Smooth muscle cell (in vitro differentiated cells): Measurements from ENCODE around the gene FOXC2. TPM values are rescaled to one million over a fixed set of nuclear protein-coding genes. Genes with fewer than 3 reads are reported as not detected.
A peak's percentile ranks its signal among the peaks of the same experiment; 100 is the strongest.

ENCODE experiments used
- DNase-seq: peaks from one replicate; lab custom pipeline; 2025; ENCODE audit not compliant: unreplicated experiment; lab: John Stamatoyannopoulos, UW
- H2AFZ ChIP-seq: fragments of 200-600 bp; sonication (generic); 2 replicates; pipeline ENCODE4 v1.6.0; 2016; ENCODE audit warnings: antibody characterized with exemption, low read depth, mild to moderate bottlenecking
- H3F3A ChIP-seq: fragments of 200-600 bp; sonication (generic); 2 replicates; pipeline ENCODE4 v1.6.0; 2017; ENCODE audit warnings: antibody characterized with exemption, low read depth
- H3K27ac ChIP-seq: fragments of 200-600 bp; sonication (generic); 2 replicates; pipeline ENCODE4 v1.5.1; 2016; ENCODE audit warnings: low read depth, mild to moderate bottlenecking
- H3K27me3 ChIP-seq: fragments of 200-600 bp; sonication (generic); 2 replicates; pipeline ENCODE4 v1.6.1; 2016; ENCODE audit warnings: low read depth, mild to moderate bottlenecking
- H3K36me3 ChIP-seq: fragments of 200-600 bp; sonication (generic); 2 replicates; pipeline ENCODE4 v1.5.1; 2016; ENCODE audit warnings: low read depth
- H3K4me1 ChIP-seq: fragments of 200-600 bp; sonication (generic); 2 replicates; pipeline ENCODE4 v1.5.1; 2016; ENCODE audit warnings: low read depth
- H3K4me2 ChIP-seq: fragments of 200-600 bp; sonication (generic); 2 replicates; pipeline ENCODE4 v1.6.0; 2016; ENCODE audit warnings: mild to moderate bottlenecking
- H3K4me3 ChIP-seq: fragments of 200-600 bp; sonication (generic); 2 replicates; pipeline ENCODE4 v1.5.1; 2016; ENCODE audit warnings: mild to moderate bottlenecking
- H3K79me2 ChIP-seq: fragments of 200-600 bp; sonication (generic); 2 replicates; pipeline ENCODE4 v1.6.0; 2016; ENCODE audit warnings: low read depth, mild to moderate bottlenecking
- H3K9ac ChIP-seq: fragments of 200-600 bp; sonication (generic); 2 replicates; pipeline ENCODE4 v1.6.0; 2016; ENCODE audit warnings: low read depth
- H3K9me3 ChIP-seq: fragments of 200-600 bp; sonication (generic); replicated peaks from 2 replicates; pipeline ENCODE4 v1.5.1; 2016; ENCODE audit warnings: low read depth
- H4K20me1 ChIP-seq: fragments of 200-600 bp; sonication (generic); 2 replicates; pipeline ENCODE4 v1.6.0; 2016; ENCODE audit warnings: low read depth
- WGBS: methylation state at CpG from one replicate; pipeline ENCODE4 v1.1.7; 2016; ENCODE audit warnings: low lambda C conversion rate; 5-methylcytosine and 5-hydroxymethylcytosine counted together
- polyA plus RNA-seq: library from polyadenylated mRNA; unstranded; fragments of >200 nt; fragmentation: Nextera tagmentation; extraction: Ambion mirVana; gene quantifications from 2 replicates; pipeline ENCODE4 v1.2.1, GENCODE V29; 2016
- total RNA-seq: library from RNA; depleted of rRNA; stranded (reverse); fragments of >200 nt; gene quantifications from 2 replicates; pipeline ENCODE4 v1.2.3, GENCODE V29; 2014
- TF ChIP-seq, protein P1 (sequence below): fragments of 200-600 bp; sonication (generic); IDR thresholded peaks from 2 replicates; pipeline ENCODE4 v1.5.1; 2017; ENCODE audit warnings: borderline replicate concordance, mild to moderate bottlenecking, antibody characterized with exemption; ENCODE audit not compliant: insufficient read depth, poor library complexity, severe bottlenecking

Gene FOXC2
- total and polyA plus RNA-seq, 2 experiments from 2014 or later, result 2.7 to 18.0 TPM

DNA sequence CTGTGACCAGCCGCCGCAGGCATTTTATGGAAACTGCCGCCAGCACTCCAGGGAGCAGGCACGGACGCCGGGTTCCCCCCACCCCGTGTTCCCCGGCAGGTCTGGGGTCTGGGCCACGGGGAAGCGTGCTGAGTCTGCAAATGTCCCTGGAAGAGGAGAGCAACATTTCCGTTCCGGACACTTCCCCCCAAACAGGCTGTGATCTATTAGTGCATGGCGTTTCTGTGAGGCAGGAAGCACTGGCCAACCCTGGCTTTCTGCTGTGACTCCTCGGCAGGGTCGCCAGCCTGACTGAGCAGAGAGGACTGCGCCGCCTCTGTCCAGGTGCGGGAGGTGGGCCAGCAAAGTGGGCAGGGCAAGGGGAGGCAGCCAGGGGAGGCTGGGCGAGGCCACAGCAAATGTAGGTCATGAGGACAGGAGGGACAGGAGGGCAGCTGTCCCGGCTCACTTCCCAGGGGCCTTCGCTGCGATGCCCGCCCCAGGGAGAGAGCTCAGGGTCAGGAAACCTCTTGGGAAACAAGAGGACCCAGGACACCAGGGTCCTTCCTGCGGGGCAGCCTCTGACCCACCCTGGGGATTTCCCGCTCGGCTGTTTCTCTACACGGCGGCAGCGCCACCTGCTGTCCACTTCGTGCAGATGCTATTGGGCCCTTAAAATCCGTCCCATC is 46.8 kb upstream of the FOXC2 start:
- Histone ChIP-seq H2AFZ (no peak overlapping the region), H3K4me3 (peak overlapping the region; percentile 18), H4K20me1 (peaks cover 9% of the 10 kb centered on the region), H3K36me3 (no peaks in the 10 kb centered on the region), H3K79me2 (peaks cover 16% of the 10 kb centered on the region), H3K4me1 (peaks cover 5% of the 10 kb centered on the region), H3K27me3 (peaks cover 16% of the 10 kb centered on the region), H3K27ac (no peak overlapping the region), H3F3A (peaks cover 6% of the 10 kb centered on the region), H3K9me3 (no peaks in the 10 kb centered on the region), H3K9ac (no peak overlapping the region), H3K4me2 (peak overlapping the region; percentile 72)
- WGBS, result 33% methylated on average over 31 of the region's 31 CpGs
- DNase-seq, result peak; percentile 25
- TF ChIP-seq, protein P1, sequence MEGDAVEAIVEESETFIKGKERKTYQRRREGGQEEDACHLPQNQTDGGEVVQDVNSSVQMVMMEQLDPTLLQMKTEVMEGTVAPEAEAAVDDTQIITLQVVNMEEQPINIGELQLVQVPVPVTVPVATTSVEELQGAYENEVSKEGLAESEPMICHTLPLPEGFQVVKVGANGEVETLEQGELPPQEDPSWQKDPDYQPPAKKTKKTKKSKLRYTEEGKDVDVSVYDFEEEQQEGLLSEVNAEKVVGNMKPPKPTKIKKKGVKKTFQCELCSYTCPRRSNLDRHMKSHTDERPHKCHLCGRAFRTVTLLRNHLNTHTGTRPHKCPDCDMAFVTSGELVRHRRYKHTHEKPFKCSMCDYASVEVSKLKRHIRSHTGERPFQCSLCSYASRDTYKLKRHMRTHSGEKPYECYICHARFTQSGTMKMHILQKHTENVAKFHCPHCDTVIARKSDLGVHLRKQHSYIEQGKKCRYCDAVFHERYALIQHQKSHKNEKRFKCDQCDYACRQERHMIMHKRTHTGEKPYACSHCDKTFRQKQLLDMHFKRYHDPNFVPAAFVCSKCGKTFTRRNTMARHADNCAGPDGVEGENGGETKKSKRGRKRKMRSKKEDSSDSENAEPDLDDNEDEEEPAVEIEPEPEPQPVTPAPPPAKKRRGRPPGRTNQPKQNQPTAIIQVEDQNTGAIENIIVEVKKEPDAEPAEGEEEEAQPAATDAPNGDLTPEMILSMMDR, result peak; percentile 95

DNA sequence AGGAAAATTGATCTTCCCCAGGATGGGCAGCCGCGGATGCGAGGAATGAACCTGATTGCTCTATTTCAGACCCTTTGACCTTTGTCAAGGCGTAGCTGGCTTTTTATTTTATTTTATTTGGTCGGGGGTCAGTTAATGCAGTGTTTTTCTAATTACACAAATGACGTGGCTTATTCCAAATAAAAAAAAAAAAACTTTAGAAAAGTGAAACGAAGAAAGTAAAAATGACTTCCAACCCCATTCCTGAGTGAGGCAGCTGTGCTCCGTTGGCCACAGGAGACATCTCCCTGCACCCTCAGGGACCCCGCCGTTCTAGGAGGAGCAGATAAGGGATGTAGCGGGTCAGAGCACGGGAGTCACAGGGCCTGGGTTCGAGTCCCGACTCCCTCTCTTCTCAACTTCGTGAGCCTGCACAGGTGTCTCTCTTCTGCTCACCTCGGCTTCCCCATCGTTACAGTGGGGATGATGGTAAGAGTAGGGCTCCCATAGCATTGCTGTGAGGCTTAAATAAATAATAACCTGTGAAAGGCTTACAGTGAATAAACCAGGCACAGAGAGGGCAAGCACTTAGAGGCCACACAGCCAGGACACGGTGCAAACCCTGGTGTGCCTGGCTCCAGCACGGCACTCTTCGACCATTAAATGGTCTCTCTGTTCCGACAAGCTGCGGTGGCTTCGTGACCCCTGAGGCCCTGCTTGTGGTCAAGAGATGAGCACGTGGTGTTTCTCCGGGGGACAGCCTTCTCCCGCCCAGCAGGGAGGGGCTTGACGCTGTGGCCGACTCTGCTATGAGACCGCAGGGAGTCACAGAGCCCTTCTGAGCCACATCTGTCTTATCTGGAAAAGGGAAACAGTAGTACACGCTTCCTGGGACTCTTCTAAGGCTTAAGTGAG is 46.1 kb upstream of the FOXC2 start:
- H3K9ac ChIP-seq, result no peak overlapping the region
- TF ChIP-seq, protein P1, result no peak
- H3K27ac ChIP-seq, result no peak overlapping the region
- 58% methylated on average over 30 of the region's 30 CpGs for WGBS
- peaks cover 8% of the 10 kb centered on the region for H3K79me2 ChIP-seq
- no peaks in the 10 kb centered on the region for H3K9me3 ChIP-seq
- no peaks in the 10 kb centered on the region for H3K36me3 ChIP-seq
- peaks cover 9% of the 10 kb centered on the region for H3K27me3 ChIP-seq
- peak overlapping the region; percentile 18 for H3K4me3 ChIP-seq
- no peak overlapping the region for H2AFZ ChIP-seq
- peaks cover 1% of the 10 kb centered on the region for H4K20me1 ChIP-seq
- no peaks in the 10 kb centered on the region for H3K4me1 ChIP-seq
- H3K4me2 ChIP-seq, result peak overlapping the region; percentile 72
- DNase-seq, result no peak
- H3F3A ChIP-seq, result peaks cover 6% of the 10 kb centered on the region

DNA sequence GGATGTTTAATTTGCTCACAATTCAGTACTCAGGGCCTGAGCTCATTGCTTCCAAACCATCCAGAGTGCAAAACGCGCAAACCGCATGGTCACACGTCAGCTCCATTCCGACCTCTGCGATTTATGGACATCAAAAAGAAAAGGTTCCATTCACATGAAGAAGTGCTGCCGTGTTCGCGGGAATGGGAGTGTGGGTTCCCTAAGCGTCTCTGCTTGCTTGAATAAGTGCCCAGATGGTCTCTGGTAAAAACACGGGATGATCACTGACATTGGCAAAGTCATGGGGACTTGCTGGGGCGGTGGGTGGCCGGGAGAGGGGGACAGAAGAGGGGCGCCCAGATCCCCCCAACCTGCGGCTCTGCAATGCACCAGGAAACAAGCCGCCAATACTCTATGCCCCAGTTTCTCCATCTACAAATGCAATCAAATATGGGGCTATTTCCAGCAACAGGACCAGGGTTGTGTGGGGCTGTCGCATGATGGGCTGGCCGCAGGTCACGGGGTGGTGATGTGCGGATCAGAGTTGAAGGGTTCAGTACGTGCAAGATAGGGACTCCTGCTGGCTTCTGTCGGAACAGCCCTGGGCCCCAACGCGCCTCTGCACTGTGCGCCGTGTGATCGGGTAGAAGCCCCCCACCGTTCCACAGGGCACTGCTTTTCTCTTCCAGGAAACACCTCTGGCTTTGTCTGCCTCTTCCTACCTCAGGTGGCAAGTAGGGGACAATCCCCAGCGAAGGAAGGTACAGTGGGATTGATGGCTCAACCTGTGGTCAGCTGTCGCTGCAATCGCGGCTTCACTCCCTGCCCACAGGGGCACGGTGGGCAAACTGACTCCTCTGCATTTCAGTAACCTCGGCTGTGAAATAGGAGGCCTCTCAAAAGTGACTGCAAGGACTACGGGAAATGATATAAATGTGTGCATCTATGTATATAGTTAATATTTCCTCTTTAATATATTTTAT is 45.1 kb upstream of the FOXC2 start:
- H3K4me3 ChIP-seq, result no peak overlapping the region
- WGBS, result 91% methylated on average over 35 of the region's 35 CpGs
- peaks cover 1% of the 10 kb centered on the region for H3F3A ChIP-seq
- no peaks in the 10 kb centered on the region for H4K20me1 ChIP-seq
- H3K9me3 ChIP-seq, result no peaks in the 10 kb centered on the region
- no peak for DNase-seq
- H2AFZ ChIP-seq, result no peak overlapping the region
- H3K36me3 ChIP-seq, result no peaks in the 10 kb centered on the region
- H3K4me1 ChIP-seq, result no peaks in the 10 kb centered on the region
- H3K4me2 ChIP-seq, result no peak overlapping the region
- no peak overlapping the region for H3K9ac ChIP-seq
- no peak overlapping the region for H3K27ac ChIP-seq
- H3K27me3 ChIP-seq, result peaks cover 2% of the 10 kb centered on the region
- TF ChIP-seq, protein P1, result no peak
- H3K79me2 ChIP-seq, result no peaks in the 10 kb centered on the region
